Large intestine (tissue), 3 donors: ENCODE measurements around the gene GYPE. TPM values are rescaled to one million over a fixed set of nuclear protein-coding genes. Genes with fewer than 3 reads are reported as not detected.
"Not testable (repeated sequence)": the region's sequence is repeated elsewhere in the genome, so short reads cannot be mapped to it uniquely, and the experiment has no call there.

Experiments used
- DNase-seq, 2 donors: peaks; one replicate each; pipeline versions ENCODE4 v3.0.0 to v3.0.0-alpha.2; 2013
- H3K27ac ChIP-seq: one replicate; pipeline ENCODE4 v1.5.1; 2013; ENCODE audit warnings: low read length
- H3K27me3 ChIP-seq: 2 replicates; pipeline ENCODE4 v1.6.1; 2013; ENCODE audit warnings: low read length; ENCODE audit not compliant: control insufficient read depth, insufficient read depth
- H3K36me3 ChIP-seq: 2 replicates; pipeline ENCODE4 v1.6.1; 2013; ENCODE audit warnings: low read length; ENCODE audit not compliant: control insufficient read depth, insufficient read depth
- H3K4me1 ChIP-seq: one replicate; pipeline ENCODE4 v1.6.1; 2013; ENCODE audit warnings: low read length; ENCODE audit not compliant: control insufficient read depth, insufficient read depth
- H3K4me3 ChIP-seq: one replicate; pipeline ENCODE4 v1.5.1; 2013; ENCODE audit warnings: low read length
- H3K9me3 ChIP-seq: one replicate; pipeline ENCODE4 v1.6.1; 2013; ENCODE audit warnings: mild to moderate bottlenecking, low read depth, low read length, moderate library complexity; ENCODE audit not compliant: control insufficient read depth
- WGBS: methylation state at CpG from one replicate; pipeline ENCODE4 v1.1.5; 2013; ENCODE audit warnings: low lambda C conversion rate; ENCODE audit not compliant: insufficient coverage; 5-methylcytosine and 5-hydroxymethylcytosine counted together
- polyA plus RNA-seq: library from polyadenylated mRNA; unstranded; fragments of 120-200 nt; gene quantifications from one replicate; pipeline ENCODE4 v1.2.1, GENCODE V29; 2013

GYPE gene
- polyA plus RNA-seq, 1 donor = 0.70 TPM

- H3K36me3 ChIP-seq, H3K27me3 ChIP-seq, DNase-seq, H3K9me3 ChIP-seq, H3K4me1 ChIP-seq, H3K27ac ChIP-seq, H3K4me3 ChIP-seq: not testable (repeated sequence)
- WGBS = no CpG with 5 or more reads among the region's 3 CpGs
Observed at GRCh38 chr4:143870523-143871268, 34.7 kb downstream of the GYPE start.

- H3K4me1 ChIP-seq, H3K27me3 ChIP-seq, H3K4me3 ChIP-seq, H3K9me3 ChIP-seq, H3K27ac ChIP-seq, DNase-seq, H3K36me3 ChIP-seq: not testable (repeated sequence)
- no CpG with 5 or more reads among the region's 3 CpGs for WGBS
Observed at GRCh38 chr4:143869925-143870324, 35.4 kb downstream of the GYPE start.

- not testable (repeated sequence) for H3K4me1 ChIP-seq, H3K9me3 ChIP-seq, H3K4me3 ChIP-seq, DNase-seq, H3K27ac ChIP-seq, H3K27me3 ChIP-seq, H3K36me3 ChIP-seq
- WGBS = no CpG with 5 or more reads among the region's 1 CpG
Observed at GRCh38 chr4:143862716-143863115, 42.6 kb downstream of the GYPE start.

- Histone ChIP-seq H3K27ac (no peak overlapping the region), H3K4me1 (no peaks in the 10 kb centered on the region), H3K36me3 (no peaks in the 10 kb centered on the region), H3K27me3 (no peaks in the 10 kb centered on the region), H3K9me3 (no peaks in the 10 kb centered on the region), H3K4me3 (no peak overlapping the region)
- 80% methylated on average over 1 of the region's 1 CpG for WGBS
- no peak for DNase-seq
Observed at GRCh38 chr4:143858456-143858855, 46.9 kb downstream of the GYPE start.

- H3K36me3 ChIP-seq, H3K4me3 ChIP-seq, H3K27ac ChIP-seq, H3K27me3 ChIP-seq, DNase-seq, H3K9me3 ChIP-seq, H3K4me1 ChIP-seq: not testable (repeated sequence)
- 37% methylated on average over 4 of the region's 6 CpGs for WGBS
Observed at GRCh38 chr4:143857391-143858336, 47.7 kb downstream of the GYPE start.

- H3K27ac ChIP-seq, H3K36me3 ChIP-seq, H3K27me3 ChIP-seq, H3K4me3 ChIP-seq, H3K4me1 ChIP-seq, H3K9me3 ChIP-seq, DNase-seq: not testable (repeated sequence)
- no CpG with 5 or more reads among the region's 6 CpGs for WGBS
Observed at GRCh38 chr4:143856017-143856557, 49.3 kb downstream of the GYPE start.

- not testable (repeated sequence) for DNase-seq, H3K4me1 ChIP-seq, H3K4me3 ChIP-seq, H3K36me3 ChIP-seq, H3K9me3 ChIP-seq, H3K27ac ChIP-seq, H3K27me3 ChIP-seq
- WGBS = 86% methylated on average over 1 of the region's 4 CpGs
Observed at GRCh38 chr4:143854645-143855044, 50.7 kb downstream of the GYPE start.

GRCh38 chr4:143849296-143849695 lies 56.1 kb downstream of the GYPE start:
- not testable (repeated sequence) for H3K27ac ChIP-seq, DNase-seq
- 100% methylated on average over 1 of the region's 2 CpGs for WGBS

GRCh38 chr4:143843506-143843832 lies 61.9 kb downstream of the GYPE start:
- not testable (repeated sequence) for H3K4me1 ChIP-seq, H3K27me3 ChIP-seq, H3K27ac ChIP-seq, H3K4me3 ChIP-seq, H3K9me3 ChIP-seq, H3K36me3 ChIP-seq, DNase-seq
- WGBS = no CpG with 5 or more reads among the region's 1 CpG

More at GRCh38 chr4:143849296-143849695, 56.1 kb downstream of the GYPE start:
- H3K9me3 ChIP-seq, H3K4me3 ChIP-seq, H3K4me1 ChIP-seq, H3K36me3 ChIP-seq, H3K27me3 ChIP-seq: not testable (repeated sequence)

- H3K4me3 ChIP-seq, H3K9me3 ChIP-seq, DNase-seq, H3K4me1 ChIP-seq, H3K27ac ChIP-seq, H3K27me3 ChIP-seq, H3K36me3 ChIP-seq: not testable (repeated sequence)
- WGBS = 80% methylated on average over 1 of the region's 3 CpGs
Observed at GRCh38 chr4:143842624-143843505, 62.5 kb downstream of the GYPE start.
